Esophagus muscularis mucosa (tissue), 4 donors: ENCODE data around the gene DGKG. TPM values are rescaled to one million over a fixed set of nuclear protein-coding genes. Genes with fewer than 3 reads are reported as not detected.
A peak's percentile ranks its signal among the peaks of the same experiment; 100 is the strongest.

ENCODE experiments used
- DNase-seq: peaks from one replicate; pipeline ENCODE4 v3.0.0-alpha.2; 2017; ENCODE audit errors: extremely low spot score
- H3K27ac ChIP-seq, 4 donors: fragments of 200-600 bp; sonication (generic); replicated peaks in 1 of 4; 1 replicate in 3 of 4; 2 replicates in 1 of 4; pipeline ENCODE4 v1.5.1; 2016 to 2019; ENCODE audit warnings: mild to moderate bottlenecking in 1 of 4
- H3K27me3 ChIP-seq, 4 donors: fragments of 200-600 bp; sonication (generic); one replicate each; pipeline versions ENCODE4 v1.5.1 to v1.6.0; 2016 to 2019
- H3K36me3 ChIP-seq, 4 donors: fragments of 200-600 bp; sonication (generic); one replicate each; pipeline ENCODE4 v1.5.1; 2016 to 2019
- H3K4me1 ChIP-seq, 4 donors: fragments of 200-600 bp; sonication (generic); one replicate each; pipeline ENCODE4 v1.5.1; 2016 to 2019
- H3K4me3 ChIP-seq, 4 donors: fragments of 200-600 bp; sonication (generic); 1 replicate in 2 of 4; 2 replicates in 2 of 4; pipeline ENCODE4 v1.5.1; 2016 to 2019; ENCODE audit warnings: mild to moderate bottlenecking in 4 of 4, moderate library complexity in 1 of 4
- H3K9me3 ChIP-seq, 4 donors: fragments of 200-600 bp; sonication (generic); 1 replicate in 3 of 4; 2 replicates in 1 of 4; pipeline ENCODE4 v1.5.1; 2016 to 2019
- CTCF ChIP-seq, 3 experiments: fragments of 200-600 bp in 2 of 3; fragments of 450-650 bp in 1 of 3; sonication (generic) in 2 of 3; IDR thresholded peaks; one replicate each; pipeline ENCODE4 v1.5.1; 2017 to 2019; ENCODE audit warnings: antibody characterized with exemption in 3 of 3, mild to moderate bottlenecking in 2 of 3, moderate library complexity in 1 of 3
- EP300 ChIP-seq: sonication (generic); formaldehyde crosslinking; IDR thresholded peaks from one replicate; pipeline ENCODE4 v1.6.1; 2017; ENCODE audit warnings: antibody characterized with exemption
- POLR2A ChIP-seq: fragments of 450-650 bp; IDR thresholded peaks from one replicate; pipeline ENCODE4 v1.6.1; 2017; ENCODE audit warnings: antibody characterized with exemption, moderate library complexity, mild to moderate bottlenecking, low read depth
- POLR2AphosphoS5 ChIP-seq, 2 donors: sonication (generic); formaldehyde crosslinking; IDR thresholded peaks; one replicate each; pipeline ENCODE4 v1.6.1; 2017; ENCODE audit warnings: antibody characterized with exemption in 2 of 2
- WGBS: methylation state at CpG from one replicate; pipeline ENCODE4 v1.1.5; 2018; 5-methylcytosine and 5-hydroxymethylcytosine counted together
- intact Hi-C: fragments of 100-400 bp; cut with DNase I; formaldehyde crosslinking; loops from one replicate; pipeline ENCODE4 v1.15.1; 2023
- total RNA-seq, 4 donors: library from RNA; depleted of rRNA; stranded (reverse); fragments of >200 nt; gene quantifications; one replicate each; pipeline versions ENCODE4 v1.1.0 to v1.2.1, GENCODE V29; 2016

Gene DGKG
- total RNA-seq, 4 donors from 2014 or later = 75.0 to 169 (median 104) TPM

GRCh38 chr3:186217820-186218164, 144.2 kb downstream of the DGKG start:
- WGBS = 89% methylated on average over 1 of the region's 1 CpG
- H3K4me3 ChIP-seq = no peak overlapping the region
- H3K36me3 ChIP-seq = peaks cover 0 to 16% (median 4%) of the 10 kb centered on the region in 4 donors
- intact Hi-C loops = loop anchor here (10.0 kb wide), 1 partner anchor 113 kb away; the partner anchor contains the start of gene ETV5
- no peaks in the 10 kb centered on the region for H3K27me3 ChIP-seq
- H3K9me3 ChIP-seq = no peaks in the 10 kb centered on the region
- peaks cover 11 to 52% (median 49%) of the 10 kb centered on the region in 4 donors for H3K4me1 ChIP-seq
- TF ChIP-seq POLR2AphosphoS5 (IDR thresholded peaks at IDR 0.05) (no peak), CTCF (IDR thresholded peaks at IDR 0.05) (no peak), EP300 (no peak), POLR2A (no peak)
- H3K27ac ChIP-seq = no peak overlapping the region
- DNase-seq = no peak

- Histone ChIP-seq H3K4me1 (peaks cover 11 to 49% (median 47%) of the 10 kb centered on the region in 4 donors), H3K27me3 (no peaks in the 10 kb centered on the region), H3K36me3 (peaks cover 0 to 17% (median 4%) of the 10 kb centered on the region in 4 donors), H3K27ac (peak overlapping the region in 1 of 4 donors; percentile 6), H3K9me3 (no peaks in the 10 kb centered on the region), H3K4me3 (no peak overlapping the region)
- no peak for TF ChIP-seq CTCF (IDR thresholded peaks at IDR 0.05)
- TF ChIP-seq EP300 = no peak
- TF ChIP-seq POLR2AphosphoS5 (IDR thresholded peaks at IDR 0.05) = no peak
- TF ChIP-seq POLR2A = no peak
- intact Hi-C loops = loop anchor here (10.0 kb wide), 1 partner anchor 112 kb away; the partner anchor contains the start of gene ETV5
- WGBS = 80% methylated on average over 4 of the region's 4 CpGs
- no peak for DNase-seq
These were observed 144.9 kb downstream of the DGKG start for GRCh38 chr3:186216900-186217819.

GRCh38 chr3:186214670-186215069, 147.4 kb downstream of the DGKG start:
- intact Hi-C loops = loop anchor here (10.0 kb wide), 1 partner anchor 110 kb away; the partner anchor contains the start of gene ETV5
- H3K4me3 ChIP-seq = no peak overlapping the region
- no peaks in the 10 kb centered on the region for H3K9me3 ChIP-seq
- no peak for TF ChIP-seq POLR2AphosphoS5 (IDR thresholded peaks at IDR 0.05)
- TF ChIP-seq CTCF (IDR thresholded peaks at IDR 0.05) = no peak
- TF ChIP-seq EP300 = no peak
- no peak for TF ChIP-seq POLR2A
- H3K27me3 ChIP-seq = no peaks in the 10 kb centered on the region
- DNase-seq = no peak
- 76% methylated on average over 2 of the region's 2 CpGs for WGBS
- H3K36me3 ChIP-seq = peaks cover 0 to 21% (median 8%) of the 10 kb centered on the region in 4 donors
- no peak overlapping the region for H3K27ac ChIP-seq
- peaks cover 20 to 47% (median 44%) of the 10 kb centered on the region in 4 donors for H3K4me1 ChIP-seq

GRCh38 chr3:186213946-186214345, 148.1 kb downstream of the DGKG start:
- Histone ChIP-seq H3K27me3 (no peaks in the 10 kb centered on the region), H3K4me1 (peaks cover 26 to 47% (median 45%) of the 10 kb centered on the region in 4 donors), H3K27ac (no peak overlapping the region), H3K9me3 (no peaks in the 10 kb centered on the region), H3K36me3 (peaks cover 0 to 21% (median 8%) of the 10 kb centered on the region in 4 donors), H3K4me3 (no peak overlapping the region)
- WGBS = 54% methylated on average over 4 of the region's 4 CpGs
- intact Hi-C loops = loop anchor here (10.0 kb wide), 1 partner anchor 109 kb away; the partner anchor contains the start of gene ETV5
- no peak for TF ChIP-seq CTCF (IDR thresholded peaks at IDR 0.05)
- TF ChIP-seq POLR2AphosphoS5 (IDR thresholded peaks at IDR 0.05) = no peak
- TF ChIP-seq POLR2A = no peak
- no peak for TF ChIP-seq EP300
- no peak for DNase-seq
